HG03571 (cell line): ENCODE results near the gene GMCL1.

Experiments
- ATAC-seq: cut with Tn5 transposase; IDR thresholded peaks from one replicate; pipeline ENCODE4 v1.9.1; 2021; ENCODE audit not compliant: unreplicated experiment

GMCL1 gene

GRCh38 chr2:69917852-69918251 lies 88.4 kb downstream of the GMCL1 start:
- no peak for ATAC-seq

DNA sequence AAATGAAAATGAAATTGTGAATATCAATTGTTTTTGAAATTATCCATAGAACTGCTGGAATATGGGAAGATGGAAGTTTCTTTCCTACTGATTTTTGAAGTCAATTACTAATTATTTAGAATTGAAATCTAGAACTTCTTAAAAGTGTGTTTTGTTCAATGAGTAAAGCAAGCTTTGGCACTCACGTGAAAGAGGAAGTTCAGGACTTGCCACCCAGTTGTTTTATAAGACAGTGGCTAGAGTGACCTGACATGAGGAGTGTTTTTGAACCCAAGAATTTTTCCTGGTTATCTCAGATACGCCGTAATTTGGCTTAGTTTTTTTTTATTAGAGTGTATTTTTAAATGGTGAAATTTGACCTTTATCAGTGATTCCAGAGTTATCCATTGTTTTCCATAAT lies 88.9 kb downstream of the GMCL1 start:
- ATAC-seq = no peak

- ATAC-seq = no peak
Measured at GRCh38 chr2:69923116-69923515, 93.7 kb downstream of the GMCL1 start.

DNA sequence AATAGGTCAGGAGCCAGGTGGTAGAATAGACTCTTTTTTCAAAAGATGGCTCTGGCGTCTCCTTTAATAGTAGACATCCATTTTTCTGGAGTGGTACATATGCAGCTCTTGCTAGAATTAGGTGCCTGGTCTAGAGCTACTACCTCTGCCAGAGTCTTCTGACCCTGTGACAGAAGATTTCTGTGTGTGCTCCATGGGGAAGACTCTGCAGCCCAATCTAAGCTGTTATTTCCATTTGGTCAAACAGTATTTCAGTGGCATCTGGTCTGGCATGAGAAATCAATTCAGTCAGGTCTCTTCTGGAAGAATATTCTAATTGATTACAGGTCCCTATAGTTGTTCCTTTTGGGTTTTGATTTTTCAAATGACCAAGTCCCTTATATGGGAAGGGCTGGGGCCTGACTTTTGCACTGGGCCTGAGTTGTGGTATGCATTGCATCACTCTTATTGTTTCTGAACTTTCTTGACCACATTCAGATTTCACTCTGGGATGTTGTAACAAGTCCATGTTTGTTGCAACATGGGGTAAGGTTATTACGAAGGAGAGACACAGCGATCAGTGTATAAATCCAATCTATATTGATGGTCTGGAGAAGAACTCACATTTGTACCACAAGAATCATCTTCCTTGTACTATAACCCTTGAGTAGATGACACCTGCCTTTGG lies 97.5 kb downstream of the GMCL1 start:
- ATAC-seq = no peak
